ENCODE measurements around the gene ZNF573. TPM values are rescaled to one million over a fixed set of nuclear protein-coding genes. Genes with fewer than 3 reads are reported as not detected.
A peak's percentile ranks its signal among the peaks of the same experiment; 100 is the strongest.

Gene ZNF573
- total RNA-seq, 4 donors from 2014 or later, result 5.7 to 16.3 (median 8.4) TPM

DNA sequence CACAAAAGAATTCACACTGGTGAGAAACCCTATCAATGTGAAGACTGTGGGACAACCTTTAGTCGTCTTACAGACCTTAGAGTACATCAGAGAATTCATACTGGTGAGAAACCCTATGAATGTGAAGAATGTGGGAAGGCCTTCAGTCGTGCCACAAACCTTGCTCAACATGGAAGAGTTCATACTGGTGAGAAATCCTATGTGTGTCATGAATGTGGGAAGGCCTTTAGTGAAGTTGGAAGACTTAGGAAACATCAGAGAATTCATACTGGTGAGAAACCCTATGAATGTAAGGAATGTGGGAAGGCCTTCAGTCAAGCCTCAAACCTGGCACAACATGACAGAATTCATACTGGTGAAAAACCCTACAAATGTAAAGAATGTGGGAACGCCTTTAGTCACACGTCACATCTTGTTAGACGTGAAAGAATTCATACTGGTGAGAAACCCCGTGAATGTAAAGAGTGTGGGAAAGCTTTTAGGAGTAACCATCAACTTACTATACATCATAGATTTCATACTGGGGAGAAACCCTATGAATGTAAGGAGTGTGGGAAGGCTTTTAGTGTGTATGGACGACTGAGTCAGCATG lies 24.0 kb upstream of the ZNF573 start:
- Histone ChIP-seq H3K4me1 (no peaks in the 10 kb centered on the region), H3K9me3 (peaks cover 5 to 100% (median 6%) of the 10 kb centered on the region in 3 donors), H3K36me3 (peaks cover 0 to 12% of the 10 kb centered on the region in 2 donors), H3K4me3 (no peak overlapping the region), H3K27ac (no peak overlapping the region), H3K27me3 (no peaks in the 10 kb centered on the region)
- 77 to 83% methylated on average over 7 of the region's 7 CpGs for WGBS, 2 donors (ENCODE audit: low coverage in 1 of 2)
- no peak for TF ChIP-seq POLR2A (IDR thresholded peaks at IDR 0.05)
- no peak for TF ChIP-seq EP300 (IDR thresholded peaks at IDR 0.05)
- TF ChIP-seq, protein P1, sequence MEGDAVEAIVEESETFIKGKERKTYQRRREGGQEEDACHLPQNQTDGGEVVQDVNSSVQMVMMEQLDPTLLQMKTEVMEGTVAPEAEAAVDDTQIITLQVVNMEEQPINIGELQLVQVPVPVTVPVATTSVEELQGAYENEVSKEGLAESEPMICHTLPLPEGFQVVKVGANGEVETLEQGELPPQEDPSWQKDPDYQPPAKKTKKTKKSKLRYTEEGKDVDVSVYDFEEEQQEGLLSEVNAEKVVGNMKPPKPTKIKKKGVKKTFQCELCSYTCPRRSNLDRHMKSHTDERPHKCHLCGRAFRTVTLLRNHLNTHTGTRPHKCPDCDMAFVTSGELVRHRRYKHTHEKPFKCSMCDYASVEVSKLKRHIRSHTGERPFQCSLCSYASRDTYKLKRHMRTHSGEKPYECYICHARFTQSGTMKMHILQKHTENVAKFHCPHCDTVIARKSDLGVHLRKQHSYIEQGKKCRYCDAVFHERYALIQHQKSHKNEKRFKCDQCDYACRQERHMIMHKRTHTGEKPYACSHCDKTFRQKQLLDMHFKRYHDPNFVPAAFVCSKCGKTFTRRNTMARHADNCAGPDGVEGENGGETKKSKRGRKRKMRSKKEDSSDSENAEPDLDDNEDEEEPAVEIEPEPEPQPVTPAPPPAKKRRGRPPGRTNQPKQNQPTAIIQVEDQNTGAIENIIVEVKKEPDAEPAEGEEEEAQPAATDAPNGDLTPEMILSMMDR (IDR thresholded peaks at IDR 0.05), result no peak
- no peak for TF ChIP-seq POLR2AphosphoS5 (IDR thresholded peaks at IDR 0.05)
- ATAC-seq, result no peak

DNA sequence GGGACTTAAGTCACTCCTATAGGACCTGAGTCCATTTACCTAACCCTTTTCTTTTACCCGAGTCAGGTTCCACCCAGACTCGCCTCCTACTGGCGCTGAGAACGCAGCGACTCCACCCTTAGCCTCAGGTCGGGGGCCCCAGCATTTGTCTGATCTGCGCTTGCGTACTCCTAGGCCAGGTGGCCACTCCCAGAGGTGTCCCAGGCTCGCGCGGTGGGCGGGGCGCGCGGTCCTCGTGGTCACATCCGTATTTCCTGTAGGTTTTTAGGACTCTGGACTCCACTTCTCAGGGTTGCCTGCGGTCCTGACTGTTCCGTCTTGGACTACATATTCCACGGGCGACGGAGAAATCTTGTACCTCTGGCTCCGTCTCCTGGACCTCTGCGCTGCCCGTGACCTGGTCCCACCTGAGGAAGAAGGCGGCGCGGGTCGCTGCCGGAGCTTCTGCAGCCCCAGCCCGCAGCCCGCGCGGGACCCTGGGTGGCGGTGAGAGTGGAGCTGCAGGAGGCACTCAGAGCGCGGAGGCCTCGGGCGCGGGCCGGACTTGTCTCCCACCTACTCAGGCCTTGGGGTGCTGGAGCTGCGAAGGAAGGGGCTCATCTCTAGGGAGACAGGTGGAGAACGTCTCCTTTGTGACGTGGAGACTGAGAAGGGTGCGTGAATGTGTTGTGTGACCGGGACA lies 11.0 kb upstream of the ZNF573 start:
- no peaks in the 10 kb centered on the region for H3K36me3 ChIP-seq
- H3K27ac ChIP-seq, result no peak overlapping the region
- TF ChIP-seq, protein P1 (IDR thresholded peaks at IDR 0.05), result no peak
- TF ChIP-seq POLR2AphosphoS5 (IDR thresholded peaks at IDR 0.05) (no peak), POLR2A (IDR thresholded peaks at IDR 0.05) (no peak), EP300 (IDR thresholded peaks at IDR 0.05) (no peak)
- H3K9me3 ChIP-seq, result peaks cover 0 to 91% (median 0%) of the 10 kb centered on the region in 3 donors
- no peak overlapping the region for H3K4me3 ChIP-seq
- H3K4me1 ChIP-seq, result no peaks in the 10 kb centered on the region
- no peaks in the 10 kb centered on the region for H3K27me3 ChIP-seq
- WGBS, 2 donors (ENCODE audit: low coverage in 1 of 2), result 31 to 33% methylated on average over 13 to 17 of the region's 46 CpGs
- no peak for ATAC-seq

DNA sequence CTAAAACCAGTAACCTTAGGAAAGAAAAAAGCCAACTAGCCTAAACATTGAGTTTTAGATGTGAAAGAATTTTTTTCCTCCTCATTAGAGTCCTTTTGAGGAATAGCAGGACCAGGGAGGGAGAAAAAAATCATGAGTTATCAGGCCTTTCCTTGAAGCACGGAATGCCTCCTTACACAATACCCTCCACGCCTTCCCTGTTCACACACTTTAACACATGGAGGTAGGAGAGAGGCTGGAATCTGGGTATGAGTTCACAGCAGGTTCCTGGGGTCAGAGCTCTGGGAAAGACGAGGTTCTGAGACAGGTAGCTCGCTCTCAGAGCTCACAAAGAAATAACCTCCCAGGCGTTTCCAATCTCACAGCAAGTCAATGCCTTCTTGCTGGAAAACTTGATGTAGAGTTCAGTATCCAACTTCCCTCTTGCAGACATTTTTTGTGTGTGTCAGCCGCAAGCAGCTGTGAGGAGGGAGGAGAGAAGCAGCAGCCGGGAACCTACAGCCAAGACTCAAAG lies 716 bp downstream of the ZNF573 start:
- TF ChIP-seq POLR2AphosphoS5 (IDR thresholded peaks at IDR 0.05) (no peak), EP300 (IDR thresholded peaks at IDR 0.05) (no peak), POLR2A (IDR thresholded peaks at IDR 0.05) (no peak)
- TF ChIP-seq, protein P1 (IDR thresholded peaks at IDR 0.05), result no peak
- no peaks in the 10 kb centered on the region for H3K27me3 ChIP-seq
- peaks cover 0 to 18% (median 0%) of the 10 kb centered on the region in 3 donors for H3K4me1 ChIP-seq
- H3K4me3 ChIP-seq, result peak overlapping the region; percentile 60 to 75
- H3K9me3 ChIP-seq, result peaks cover 0 to 13% (median 0%) of the 10 kb centered on the region in 3 donors
- WGBS, 2 donors (ENCODE audit: low coverage in 1 of 2), result 0 to 18% methylated on average over 2 to 4 of the region's 7 CpGs
- peak overlapping the region in 3 of 4 donors; percentile 85 to 87 (median 87) for H3K27ac ChIP-seq
- peaks cover 0 to under 1% of the 10 kb centered on the region in 2 donors for H3K36me3 ChIP-seq
- no peak for ATAC-seq

DNA sequence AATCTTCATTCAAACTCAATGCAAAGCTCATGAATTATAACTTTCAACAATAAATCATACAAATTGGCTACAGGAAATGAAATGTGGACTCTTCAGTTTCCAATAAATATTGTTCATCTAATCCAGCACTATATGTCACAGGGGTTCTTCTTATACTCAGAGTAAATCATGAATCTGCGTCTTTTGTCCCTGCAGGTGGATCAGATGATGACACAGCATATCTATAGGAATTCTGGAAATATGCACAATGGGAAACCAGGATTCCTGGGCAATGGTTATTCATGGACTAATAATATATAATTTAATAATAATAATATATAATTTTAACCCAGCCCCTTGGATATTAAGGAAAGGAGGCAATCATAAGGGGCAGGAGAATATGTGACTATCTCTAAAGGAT lies 8.4 kb downstream of the ZNF573 start:
- TF ChIP-seq, protein P1 (IDR thresholded peaks at IDR 0.05), result no peak
- TF ChIP-seq EP300 (IDR thresholded peaks at IDR 0.05), result no peak
- no peak for TF ChIP-seq POLR2AphosphoS5 (IDR thresholded peaks at IDR 0.05)
- no peak for TF ChIP-seq POLR2A (IDR thresholded peaks at IDR 0.05)
- Histone ChIP-seq H3K27me3 (no peaks in the 10 kb centered on the region), H3K27ac (no peak overlapping the region), H3K36me3 (peaks cover 0 to 75% of the 10 kb centered on the region in 2 donors), H3K9me3 (no peaks in the 10 kb centered on the region), H3K4me3 (no peak overlapping the region), H3K4me1 (no peaks in the 10 kb centered on the region)
- 88 to 100% methylated on average over 1 of the region's 1 CpG for WGBS, 2 donors (ENCODE audit: low coverage in 1 of 2)
- no peak for ATAC-seq
